HG03439 (cell line): ENCODE results near the gene MYCBP2.
A peak's percentile ranks its signal among the peaks of the same experiment; 100 is the strongest.
"Not testable (repeated sequence)": the region's sequence is repeated elsewhere in the genome, so short reads cannot be mapped to it uniquely, and the experiment has no call there.

Experiments
- ATAC-seq: cut with Tn5 transposase; IDR thresholded peaks from one replicate; pipeline ENCODE4 v1.9.1; 2021; ENCODE audit warnings: mild to moderate bottlenecking, moderate library complexity; ENCODE audit not compliant: unreplicated experiment

MYCBP2 gene

DNA sequence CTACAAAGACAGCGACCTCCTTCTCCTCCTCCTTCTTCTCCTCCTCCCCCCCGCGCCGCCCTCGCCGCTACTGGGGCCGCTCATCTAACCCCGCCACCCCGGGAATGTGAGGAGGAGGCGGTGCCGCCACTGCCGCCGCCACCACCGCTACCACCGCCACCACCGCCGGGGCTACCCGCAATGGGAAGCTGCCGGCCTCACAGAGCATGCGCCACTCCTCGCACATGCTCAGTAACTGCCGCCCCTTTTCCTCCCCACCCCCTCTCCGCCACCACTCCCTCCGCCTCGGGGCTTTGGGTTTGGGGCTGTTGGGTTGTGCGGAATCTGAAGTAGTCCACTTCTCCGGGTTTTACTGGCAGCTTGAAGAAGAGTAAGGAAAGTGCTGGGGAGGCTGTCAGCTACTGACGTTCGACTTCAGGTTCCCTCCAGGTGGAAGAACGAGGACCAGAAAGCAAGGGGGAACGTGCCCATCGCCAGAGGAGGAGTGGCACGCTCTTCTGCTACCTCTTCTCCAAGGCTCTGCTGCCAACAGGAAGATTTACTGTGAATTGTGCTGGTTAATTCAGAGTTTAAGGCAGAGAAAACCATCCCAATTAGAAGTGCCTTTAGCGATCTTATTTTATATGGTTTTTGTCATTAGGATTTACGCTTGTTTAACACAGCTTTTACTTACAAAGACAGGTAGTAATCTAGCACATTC is at the start of gene MYCBP2:
Gene MYCBP2 (minus strand): TSS at position 190 of the 700 bp plus-strand sequence. CDS start 319 bp downstream, outside the sequence.
- ATAC-seq, result peak; percentile 62

DNA sequence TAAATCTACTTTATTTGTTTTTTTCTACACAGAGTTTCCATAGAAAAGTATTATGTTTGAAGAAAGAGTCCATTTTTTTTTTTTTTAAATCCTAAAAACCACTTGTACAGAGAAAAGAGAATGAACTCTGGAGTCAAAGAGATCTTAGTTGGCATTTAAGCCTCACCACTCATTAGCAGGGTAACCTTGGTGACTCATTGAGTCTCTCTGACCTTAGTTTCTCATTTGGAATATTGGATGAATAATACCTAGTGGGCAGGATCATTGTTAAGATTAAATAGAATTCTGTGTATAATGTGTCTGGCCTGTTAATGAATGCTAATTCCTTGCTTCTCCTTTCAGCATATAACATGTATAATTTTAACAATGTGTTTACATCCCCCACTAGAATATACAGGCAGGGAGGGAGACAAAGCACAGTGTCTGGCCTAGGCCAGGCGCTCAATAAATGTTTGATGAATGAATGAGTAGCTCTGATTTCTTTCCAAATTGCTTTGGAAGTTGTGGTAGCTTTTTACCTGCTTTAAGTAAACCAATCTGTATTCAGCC is 48.7 kb upstream of the MYCBP2 start:
- no peak for ATAC-seq

GRCh38 chr13:77374786-77375185 is 47.9 kb upstream of the MYCBP2 start:
- ATAC-seq, result no peak

DNA sequence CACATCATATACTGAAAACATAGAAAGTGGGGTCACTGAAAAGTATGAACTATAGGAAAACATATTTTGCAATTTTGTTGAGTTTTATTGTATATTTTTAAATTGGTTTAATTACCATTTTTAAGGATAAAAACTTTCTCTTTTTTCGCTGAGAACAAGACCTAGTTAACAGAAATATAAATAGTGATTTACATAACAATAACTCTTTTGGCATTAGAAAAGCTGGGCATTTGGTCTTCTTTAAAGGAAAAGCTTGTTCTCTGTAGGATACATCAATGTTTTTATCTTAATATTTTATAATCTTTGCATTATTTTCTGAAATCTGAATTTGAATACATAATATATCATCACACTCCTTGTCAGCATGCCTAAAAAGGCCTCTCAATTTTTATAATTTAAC is 47.4 kb upstream of the MYCBP2 start:
- no peak for ATAC-seq

DNA sequence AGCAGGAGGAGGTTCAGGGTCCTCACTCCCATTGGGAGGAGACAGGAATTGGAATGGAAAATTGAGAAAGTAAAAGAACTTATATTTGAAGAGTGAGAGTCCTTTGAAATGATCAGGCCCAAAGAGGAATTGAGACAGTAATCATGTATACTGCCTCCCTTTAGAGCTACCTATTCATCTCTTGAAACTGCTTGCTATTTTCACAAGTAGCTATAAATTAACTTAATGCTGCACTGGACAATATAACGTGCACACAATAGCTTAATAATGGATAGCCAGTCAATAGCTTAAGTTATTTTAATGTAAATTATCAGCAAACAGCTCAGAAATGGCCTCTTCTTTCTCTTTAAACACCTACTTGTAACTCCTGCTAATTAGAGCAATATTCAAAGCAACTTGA is 46.6 kb upstream of the MYCBP2 start:
- ATAC-seq, result no peak

DNA sequence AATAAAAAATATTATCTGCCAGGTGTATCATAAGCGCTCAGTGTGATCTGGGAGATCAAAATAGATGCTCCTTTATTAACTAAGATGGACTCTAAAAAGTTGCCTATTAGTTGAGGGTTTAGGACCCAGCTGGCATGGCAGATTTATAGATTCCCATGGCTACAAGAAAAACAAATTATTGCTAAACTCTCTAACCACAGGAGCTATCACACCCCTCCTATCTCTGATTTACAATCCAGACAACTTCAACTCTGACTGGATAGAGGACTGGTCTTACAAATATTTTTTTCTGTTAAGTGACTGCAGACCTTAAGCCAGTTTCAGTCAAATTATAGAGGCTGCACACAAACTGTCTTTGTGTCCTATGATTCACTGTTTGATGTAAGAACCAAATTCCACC is 45.4 kb upstream of the MYCBP2 start:
- no peak for ATAC-seq

- no peak for ATAC-seq
Measured at GRCh38 chr13:77370888-77371287, 44.0 kb upstream of the MYCBP2 start.

DNA sequence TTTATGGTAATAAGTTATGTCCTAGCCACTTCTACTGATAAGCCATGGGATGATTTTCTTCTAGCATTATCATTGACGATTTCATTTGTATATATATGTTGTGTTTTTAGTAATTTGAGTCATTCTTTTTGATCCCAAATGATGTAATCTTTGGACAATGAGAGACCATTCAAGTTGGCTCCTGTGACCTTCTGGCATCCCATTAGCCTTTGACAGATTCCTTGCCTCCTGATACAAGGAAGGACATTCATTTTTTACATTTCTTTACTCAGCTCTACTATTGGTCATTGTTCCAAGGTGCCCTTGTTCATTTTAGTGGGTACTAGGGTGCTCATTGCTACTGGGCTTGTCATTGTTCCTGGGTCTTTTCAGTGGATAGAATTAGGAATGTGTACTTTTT is 35.3 kb upstream of the MYCBP2 start:
- ATAC-seq, result no peak

DNA sequence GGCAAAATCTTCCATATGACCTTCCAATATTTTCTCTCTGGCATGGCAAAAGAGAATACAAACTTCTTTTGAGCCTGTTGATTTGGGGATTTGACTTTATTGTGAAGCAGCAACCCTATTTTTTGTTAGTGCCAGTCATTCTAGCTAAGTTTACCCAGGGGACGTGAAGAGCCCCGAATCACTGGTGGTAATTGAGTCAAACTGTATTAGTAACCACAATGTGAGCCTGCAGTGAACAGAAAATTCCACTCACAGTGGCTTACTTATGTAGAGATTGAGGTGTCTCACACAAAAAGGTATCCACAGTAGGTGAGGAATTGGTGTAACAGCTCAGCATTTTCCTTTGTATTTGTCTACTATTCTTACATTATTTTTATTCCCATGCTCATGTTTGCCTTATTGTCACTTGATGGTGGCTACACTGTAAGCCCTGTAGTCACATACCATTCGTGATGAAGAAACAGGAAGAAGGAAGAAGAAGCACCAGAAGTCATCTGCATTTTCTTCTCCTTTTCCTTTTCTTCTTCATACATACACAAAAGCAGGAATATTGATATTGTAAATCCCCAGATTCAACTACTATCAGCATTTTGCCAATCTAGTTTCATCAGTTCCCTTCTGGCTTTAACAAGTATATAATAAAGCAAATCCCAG is 33.3 kb upstream of the MYCBP2 start:
- no peak for ATAC-seq

DNA sequence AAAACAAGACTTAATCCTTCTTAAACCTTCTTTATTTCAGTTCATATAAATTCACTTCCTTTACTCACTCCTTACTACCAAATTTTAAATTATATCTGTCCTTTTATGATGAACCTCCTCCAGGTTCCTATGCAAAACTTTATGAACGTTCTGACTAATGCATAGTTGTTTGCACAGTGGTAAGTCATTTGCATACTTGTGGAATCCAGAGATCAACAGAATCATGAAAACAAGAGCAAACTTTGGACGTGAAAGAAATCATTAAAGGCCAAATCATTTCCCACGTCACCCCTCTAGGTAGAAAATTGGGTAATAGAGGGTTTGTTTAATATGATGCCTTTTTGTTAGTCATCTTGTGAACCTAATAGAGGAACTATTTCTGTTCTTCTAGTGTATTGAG is 32.3 kb upstream of the MYCBP2 start:
- ATAC-seq, result no peak

DNA sequence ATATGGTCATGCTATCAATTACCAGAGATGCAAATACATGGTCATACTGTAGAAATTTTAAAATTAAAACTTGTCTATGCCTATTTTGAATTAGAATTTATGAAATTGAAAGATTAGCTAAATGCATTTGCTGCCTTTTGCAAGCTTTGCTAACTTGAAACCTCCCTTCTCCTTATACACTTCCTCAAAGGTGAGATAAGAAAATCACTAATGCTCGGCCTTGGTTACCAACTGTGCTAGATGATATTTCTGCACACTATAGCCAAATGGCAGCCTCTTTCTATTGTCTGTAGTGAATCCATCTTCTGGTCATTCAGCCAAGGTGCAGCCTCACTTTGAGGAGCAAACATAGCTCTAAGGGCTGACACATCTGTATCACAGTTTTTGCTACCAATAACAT is 31.1 kb upstream of the MYCBP2 start:
- no peak for ATAC-seq

- ATAC-seq, result no peak
Measured at GRCh38 chr13:77356155-77356554, 29.3 kb upstream of the MYCBP2 start.

GRCh38 chr13:77353995-77354394 is 27.1 kb upstream of the MYCBP2 start:
- no peak for ATAC-seq

- no peak for ATAC-seq
Measured at GRCh38 chr13:77351315-77351714, 24.4 kb upstream of the MYCBP2 start.

- ATAC-seq, result no peak
Measured at GRCh38 chr13:77350811-77351210, 23.9 kb upstream of the MYCBP2 start.

- ATAC-seq, result no peak
Measured at GRCh38 chr13:77349365-77349764, 22.5 kb upstream of the MYCBP2 start.

DNA sequence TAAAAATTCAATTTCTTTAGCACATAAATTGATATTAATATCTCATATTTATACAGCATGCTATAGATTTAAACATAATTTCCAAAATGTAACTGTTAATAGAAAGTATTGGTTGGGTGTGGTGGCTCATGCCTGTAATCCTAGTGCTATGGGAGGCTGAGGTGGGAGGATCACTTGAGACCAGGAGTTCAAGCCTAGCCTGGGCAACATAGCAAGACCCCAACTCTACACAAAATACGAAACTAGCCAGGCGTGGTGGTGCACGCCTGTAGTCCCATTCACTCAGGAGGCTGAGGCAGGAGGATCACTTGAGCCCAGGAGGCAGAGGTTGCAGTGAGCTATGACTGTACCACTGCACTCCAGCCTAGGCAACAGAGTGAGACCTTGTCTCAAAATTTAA is 20.5 kb upstream of the MYCBP2 start:
- ATAC-seq, result not testable (repeated sequence)

DNA sequence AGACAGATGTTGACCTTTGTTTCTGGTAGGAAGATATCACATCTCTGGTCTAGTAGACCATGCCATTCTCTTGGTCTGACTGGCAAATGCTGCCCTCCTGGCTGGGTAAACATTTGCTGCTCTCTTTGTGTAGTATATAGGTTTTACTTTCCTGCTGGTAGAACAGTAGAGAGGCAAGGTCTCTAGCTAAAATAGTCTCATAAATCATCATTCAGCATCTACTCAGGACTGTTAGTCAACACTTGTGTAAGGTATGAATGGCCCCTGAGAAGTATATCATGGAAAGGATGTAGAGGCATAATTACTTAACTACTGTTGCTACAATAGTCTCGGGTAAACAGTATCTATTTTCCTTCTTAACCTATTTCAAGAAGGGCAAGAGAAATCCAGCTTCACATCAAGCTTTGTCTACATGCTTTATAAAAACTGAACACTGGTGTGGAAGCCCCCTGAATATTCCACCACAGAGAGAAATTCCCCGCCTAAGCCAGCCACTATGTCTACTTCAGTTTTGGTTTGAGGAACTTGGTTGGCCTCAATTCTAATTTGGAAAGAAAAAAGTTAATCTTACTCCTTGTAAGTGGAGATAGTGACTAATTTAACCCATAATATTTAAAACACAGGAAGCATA is 18.4 kb upstream of the MYCBP2 start:
- peak; percentile 60 for ATAC-seq

DNA sequence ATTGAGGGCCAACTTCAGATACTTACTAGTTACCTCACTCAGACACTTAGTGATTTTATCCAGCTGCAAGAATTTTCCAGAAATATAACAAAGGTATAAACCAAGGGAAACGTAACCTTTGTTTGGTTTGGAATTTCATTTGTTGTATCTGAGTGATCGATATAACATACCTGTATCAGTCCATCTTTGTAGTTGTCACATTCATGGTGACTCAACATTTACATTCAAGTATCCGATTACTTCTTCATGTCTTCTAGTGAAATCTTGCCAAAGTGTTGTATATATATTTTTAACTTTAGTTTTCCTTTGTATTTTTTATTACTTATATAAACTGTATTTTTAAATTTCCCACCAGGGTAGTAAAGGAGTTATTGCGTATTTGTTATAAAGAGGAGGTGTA is 16.9 kb upstream of the MYCBP2 start:
- no peak for ATAC-seq

- peak; percentile 52 for ATAC-seq
Measured at GRCh38 chr13:77339408-77339807, 12.5 kb upstream of the MYCBP2 start.

- peak; percentile 52 for ATAC-seq
Measured at GRCh38 chr13:77338961-77339401, 12.1 kb upstream of the MYCBP2 start.

GRCh38 chr13:77338329-77338728 is 11.4 kb upstream of the MYCBP2 start:
- peak; percentile 27 for ATAC-seq
